Measurements from ENCODE around the gene SLC37A3.
"Not testable (repeated sequence)": the region's sequence is repeated elsewhere in the genome, so short reads cannot be mapped to it uniquely, and the experiment has no call there.

SLC37A3 gene

GRCh38 chr7:140397784-140398750 is at the start of gene SLC37A3:
TSS of gene SLC37A3 (minus strand) at chr7:140398530. CDS start at chr7:140382526, 16,004 bp downstream.
- intact Hi-C loops (cut with DNase I), result no loop called here
- peak; percentile 77 to 97 (median 89) for DNase-seq

- no peak for DNase-seq
- intact Hi-C loops (cut with DNase I), result no loop called here
These were observed 49.5 kb upstream of the SLC37A3 start for GRCh38 chr7:140447841-140448240.

GRCh38 chr7:140446467-140446866 is 48.1 kb upstream of the SLC37A3 start:
- intact Hi-C loops (cut with DNase I), result no loop called here
- DNase-seq, result peak in 1 of 10 donors; percentile 29

GRCh38 chr7:140441519-140441918 is 43.2 kb upstream of the SLC37A3 start:
- no peak for DNase-seq
- intact Hi-C loops (cut with DNase I), result no loop called here

DNA sequence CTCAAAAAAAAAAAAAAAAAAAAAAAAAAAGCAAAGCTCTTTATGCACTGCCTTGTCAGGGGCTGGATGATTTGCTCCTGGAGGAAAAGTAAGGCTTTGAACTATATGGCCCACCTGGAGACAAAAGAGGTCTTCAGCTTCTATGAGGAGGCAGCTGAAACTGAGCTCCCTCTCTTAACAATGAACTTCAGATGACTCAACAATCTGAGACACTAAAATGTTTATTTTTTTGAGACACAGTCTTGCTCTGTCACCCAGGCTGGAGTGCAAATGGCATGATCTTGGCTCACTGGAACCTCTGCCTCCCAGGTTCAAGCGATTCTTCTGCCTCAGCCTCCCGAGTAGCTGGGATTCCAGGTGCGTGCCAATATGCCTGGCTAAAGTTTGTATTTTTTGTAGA is 42.3 kb upstream of the SLC37A3 start:
- no peak for DNase-seq
- intact Hi-C loops (cut with DNase I), result no loop called here

DNA sequence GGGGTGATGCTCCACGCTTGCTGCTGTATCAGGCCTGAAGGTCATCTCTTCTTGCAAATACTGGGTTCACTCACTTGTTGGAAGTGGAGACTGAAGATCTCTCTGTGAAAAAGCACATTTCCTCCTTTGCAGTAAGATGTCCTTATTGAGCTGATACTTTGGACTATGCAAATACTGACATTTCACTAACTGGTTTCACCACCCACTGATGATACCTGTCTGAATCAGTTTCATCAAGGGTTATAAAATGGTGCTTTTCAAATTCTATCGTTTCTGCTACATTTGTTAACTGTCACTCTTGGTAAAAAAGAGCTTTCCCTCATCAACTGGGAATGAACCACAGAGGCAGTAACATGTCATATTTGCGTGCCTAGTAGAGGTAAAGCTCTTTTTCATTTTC is 41.0 kb upstream of the SLC37A3 start:
- intact Hi-C loops (cut with DNase I), result no loop called here
- DNase-seq, result no peak

DNA sequence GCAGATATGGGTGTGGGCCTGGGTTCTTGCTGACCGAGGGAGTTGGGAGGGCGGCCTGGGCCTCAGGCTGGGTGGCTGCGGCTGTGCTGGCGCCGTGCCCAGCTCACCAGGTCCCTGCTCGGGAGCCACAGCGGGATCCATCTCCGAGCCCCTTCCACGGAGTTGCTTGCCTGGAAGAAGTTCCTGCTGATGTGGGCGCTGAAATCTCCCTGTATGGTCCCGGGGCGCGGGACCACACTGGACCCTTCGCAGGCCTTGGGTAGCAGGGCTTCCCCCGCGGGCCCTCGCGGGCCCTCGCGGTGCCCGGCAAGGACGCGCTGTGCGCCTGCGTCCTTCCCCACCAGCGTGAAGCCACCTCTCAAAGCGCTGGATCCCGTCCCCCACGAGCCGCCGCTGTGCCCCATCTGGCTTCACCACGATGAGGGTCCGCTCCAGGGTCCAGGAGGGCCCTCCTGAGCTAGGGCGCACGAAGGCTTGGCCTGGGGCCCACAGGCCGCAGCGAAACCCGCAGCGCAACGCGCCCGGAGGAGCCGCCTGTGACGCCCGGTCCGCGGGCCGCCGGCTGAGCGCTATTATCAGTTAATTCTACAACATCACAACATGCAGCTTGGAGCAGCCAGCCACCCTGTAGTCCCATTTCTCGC is 37.0 kb upstream of the SLC37A3 start:
- intact Hi-C loops (cut with DNase I), result no loop called here
- peak in 2 of 10 donors; percentile 70 to 88 for DNase-seq

DNA sequence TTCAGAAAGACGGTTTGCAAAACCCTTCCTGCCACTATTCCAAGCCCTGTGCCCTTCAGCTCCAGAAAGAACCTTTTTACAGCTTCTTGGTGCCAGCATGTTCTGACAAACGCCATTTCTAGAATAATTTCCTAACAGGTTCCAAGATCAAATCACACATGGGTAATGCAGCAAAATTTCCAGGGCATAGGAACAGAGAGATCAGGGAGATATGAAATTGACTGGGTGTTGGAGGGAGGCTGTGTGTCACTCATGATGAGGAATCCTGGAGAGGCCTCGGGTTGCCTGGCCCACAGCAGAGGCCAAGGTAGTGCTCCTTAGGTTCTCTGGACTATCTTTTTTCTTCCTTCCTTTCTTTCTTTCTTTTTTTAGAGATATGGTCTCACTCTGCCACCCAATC is 35.1 kb upstream of the SLC37A3 start:
- peak in 2 of 10 donors; percentile 4 to 22 for DNase-seq
- intact Hi-C loops (cut with DNase I), result no loop called here

DNA sequence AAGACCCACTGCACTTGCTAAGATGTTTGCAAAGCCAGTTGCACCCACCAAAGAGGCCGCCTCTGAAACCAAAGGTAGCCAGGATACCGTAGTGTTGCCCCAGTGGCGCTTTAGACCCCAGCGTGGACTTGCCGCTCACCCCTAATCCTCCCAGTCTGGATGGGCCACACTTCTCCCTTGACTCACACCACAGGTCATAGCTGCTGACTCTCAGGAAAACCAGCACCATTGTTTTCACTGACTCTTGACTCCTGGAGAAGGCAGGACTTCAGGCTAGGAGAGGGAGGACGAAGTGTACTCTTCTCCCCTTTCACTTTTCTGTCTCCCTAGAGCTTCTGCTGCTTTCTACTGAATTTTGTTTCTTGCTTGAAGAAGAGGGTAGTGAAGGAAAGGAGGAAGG is 27.8 kb upstream of the SLC37A3 start:
- intact Hi-C loops (cut with DNase I), result no loop called here
- DNase-seq, result no peak

- intact Hi-C loops (cut with DNase I), result no loop called here
- DNase-seq, result peak in 2 of 10 donors; percentile 40 to 42
These were observed 27.4 kb upstream of the SLC37A3 start for GRCh38 chr7:140425718-140426117.

DNA sequence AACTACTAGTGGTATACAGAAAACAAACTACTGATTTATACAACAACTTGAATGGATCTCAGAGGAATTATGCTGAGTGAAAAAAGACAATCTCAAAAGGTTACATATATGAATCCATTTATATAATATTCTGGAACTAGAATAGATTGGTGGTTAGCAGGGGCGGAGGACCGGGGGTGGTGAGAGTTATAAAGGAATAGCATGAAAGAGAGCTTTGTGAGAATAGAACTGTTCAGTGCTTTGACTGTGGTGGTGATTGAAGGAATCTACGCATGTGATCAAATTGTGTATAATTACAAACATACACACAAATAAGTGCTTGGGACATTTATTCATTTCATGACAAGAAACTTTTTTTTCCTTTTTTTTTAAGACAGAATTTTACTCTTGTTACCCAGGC is 25.2 kb upstream of the SLC37A3 start:
- intact Hi-C loops (cut with DNase I), result no loop called here
- DNase-seq, result peak in 2 of 10 donors; percentile 18 to 46

DNA sequence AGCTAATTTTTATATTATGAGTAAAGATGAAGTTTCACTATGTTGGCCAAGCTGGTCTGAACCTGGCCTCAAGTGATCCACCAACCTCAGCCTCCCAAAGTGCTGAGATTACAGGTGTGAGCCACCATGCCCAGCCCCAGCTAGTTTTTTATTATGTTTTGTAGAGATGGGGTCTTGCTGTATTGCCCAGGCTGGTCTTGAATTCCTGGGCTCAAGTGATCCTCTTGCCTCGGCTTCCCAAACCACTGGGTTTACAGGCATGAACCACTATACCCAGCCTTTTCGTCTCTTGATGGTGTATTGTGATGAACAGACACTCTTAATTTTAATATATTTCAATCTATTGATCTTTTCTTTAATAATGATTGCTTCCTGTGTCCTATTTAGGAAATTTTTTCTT is 23.2 kb upstream of the SLC37A3 start:
- peak in 2 of 10 donors; percentile 21 to 26 for DNase-seq
- intact Hi-C loops (cut with DNase I), result no loop called here

DNA sequence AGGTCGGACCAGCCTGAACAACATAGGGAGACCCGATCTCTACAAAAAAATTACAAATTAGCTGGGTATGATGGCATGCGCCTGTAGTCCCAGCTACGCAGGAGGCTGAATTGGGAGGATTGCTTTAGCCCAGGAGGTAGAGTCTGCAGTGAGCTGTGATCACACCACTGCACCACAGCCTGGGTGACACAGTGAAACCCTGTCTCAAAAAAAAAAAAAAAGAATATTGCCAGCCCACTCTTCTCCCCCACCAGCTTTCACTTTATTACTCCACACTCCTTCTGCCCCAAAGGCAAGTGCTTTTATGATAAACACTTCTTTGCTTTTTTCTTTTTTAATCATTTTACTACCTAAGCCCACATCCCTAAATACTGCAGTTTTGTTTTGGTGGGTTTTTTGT is 20.3 kb upstream of the SLC37A3 start:
- intact Hi-C loops (cut with DNase I), result no loop called here
- DNase-seq, result peak in 2 of 10 donors; percentile 3 to 12

- intact Hi-C loops (cut with DNase I), result not testable (repeated sequence)
- peak in 2 of 10 donors; percentile 11 to 24 for DNase-seq
These were observed 19.8 kb upstream of the SLC37A3 start for GRCh38 chr7:140418156-140418472.

GRCh38 chr7:140417456-140418155 is 19.3 kb upstream of the SLC37A3 start:
- intact Hi-C loops (cut with DNase I), result no loop called here
- DNase-seq, result peak in 2 of 10 donors; percentile 46 to 59

DNA sequence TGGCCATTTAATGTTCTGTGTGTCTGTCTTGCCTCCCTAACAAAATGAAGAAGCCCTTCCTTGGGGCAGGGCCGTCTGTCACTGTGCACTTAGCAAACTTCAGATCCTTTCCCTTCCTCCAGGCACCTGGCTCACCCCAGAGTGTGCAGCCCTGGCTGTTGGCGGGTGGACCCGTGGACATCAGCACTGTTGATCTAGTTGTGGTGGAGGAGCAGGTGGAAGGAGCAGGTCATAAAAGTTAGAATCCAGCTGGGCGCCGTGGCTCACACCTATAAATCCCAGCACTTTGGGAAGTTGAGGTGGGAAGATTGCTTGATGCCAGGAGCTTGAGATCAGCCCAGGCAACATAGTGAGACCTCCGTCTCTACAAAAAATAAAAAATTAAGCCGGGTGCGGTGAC is 18.2 kb upstream of the SLC37A3 start:
- DNase-seq, result peak in 2 of 10 donors; percentile 55 to 59
- intact Hi-C loops (cut with DNase I), result no loop called here

- peak in 2 of 10 donors; percentile 17 to 39 for DNase-seq
- intact Hi-C loops (cut with DNase I), result not testable (repeated sequence)
These were observed 17.5 kb upstream of the SLC37A3 start for GRCh38 chr7:140415816-140416215.

DNA sequence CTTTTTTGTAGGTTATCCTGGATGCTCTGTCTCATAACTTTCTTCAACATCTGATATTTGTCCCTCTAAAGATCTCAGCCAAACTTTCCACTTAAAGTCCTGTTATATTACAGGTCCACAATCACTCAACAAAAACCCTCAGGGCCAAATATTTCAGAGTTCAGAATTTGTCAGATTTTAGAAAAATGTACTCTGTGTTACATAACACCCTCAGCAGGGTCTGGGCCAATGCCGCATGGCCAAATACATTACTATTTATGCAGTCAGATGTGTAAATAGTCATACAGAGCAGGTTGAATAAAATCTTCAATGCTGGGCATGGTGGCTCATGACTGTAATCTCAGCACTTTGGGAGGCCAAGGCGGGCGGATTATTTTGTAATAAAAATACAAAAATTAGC is 17.0 kb upstream of the SLC37A3 start:
- DNase-seq, result peak in 2 of 10 donors; percentile 2 to 18
- intact Hi-C loops (cut with DNase I), result no loop called here

DNA sequence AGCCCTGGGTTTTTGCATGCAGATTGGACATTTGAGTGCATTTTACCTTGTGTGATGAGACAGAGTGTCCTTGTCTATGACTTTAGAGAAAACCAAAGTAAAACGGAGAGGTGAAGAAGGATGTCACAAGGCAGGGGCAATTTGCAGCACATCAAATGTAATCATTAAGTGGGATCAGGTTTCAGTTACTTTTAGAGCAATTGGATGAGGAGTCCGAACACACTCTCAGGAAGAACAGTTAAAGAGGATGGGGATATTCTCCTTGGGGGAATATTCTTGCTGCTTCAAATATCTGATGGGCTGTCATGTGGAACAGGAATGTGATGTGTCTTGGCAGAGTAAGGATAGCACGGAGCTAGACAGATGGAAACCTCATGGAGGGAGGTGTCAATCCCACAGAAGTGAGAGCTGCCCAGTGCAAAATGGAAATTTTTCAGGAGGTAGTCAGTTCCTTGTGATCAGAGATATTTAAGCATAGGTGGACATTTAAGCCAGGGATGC is 6.3 kb upstream of the SLC37A3 start:
- intact Hi-C loops (cut with DNase I), result no loop called here
- DNase-seq, result no peak

GRCh38 chr7:140403878-140404564 is 5.7 kb upstream of the SLC37A3 start, which contains the start of gene RAB19:
TSS of gene RAB19 (plus strand) at chr7:140404058. CDS start at chr7:140407647, 3,589 bp downstream.
- DNase-seq, result peak in 1 of 10 donors; percentile 26

More at GRCh38 chr7:140403878-140404564, 5.7 kb upstream of the SLC37A3 start, which contains the start of gene RAB19:
- intact Hi-C loops (cut with DNase I), result no loop called here

Measured in posterior cingulate gyrus (tissue), 11 donors.